ENCODE results near the gene EMB. TPM values are rescaled to one million over a fixed set of nuclear protein-coding genes. Genes with fewer than 3 reads are reported as not detected.
"Not testable (repeated sequence)": the region's sequence is repeated elsewhere in the genome, so short reads cannot be mapped to it uniquely, and the experiment has no call there.

Gene EMB
- total RNA-seq, 2 experiments from 2014 or later = 78.9 to 125 TPM

DNA sequence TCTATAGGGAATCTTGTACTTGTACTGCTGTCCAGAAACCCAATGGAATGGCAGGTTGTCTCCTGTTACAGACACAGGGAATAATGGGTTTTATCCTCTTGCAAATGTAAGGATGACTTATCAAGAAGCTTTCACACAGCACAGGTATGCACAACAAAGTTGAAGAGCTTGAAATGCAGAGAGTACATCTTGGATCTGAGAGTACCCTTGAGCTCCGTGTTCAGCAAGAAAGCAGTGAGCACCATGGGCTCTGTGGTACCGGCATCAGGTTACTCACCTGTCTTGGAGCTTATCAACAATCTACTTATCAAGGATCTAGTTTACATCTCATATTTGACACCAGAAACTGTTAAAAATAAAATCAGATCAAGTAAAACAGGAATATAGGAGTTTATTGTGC, 22.0 kb upstream of the EMB start:
- Histone ChIP-seq H3K9me3 (ENCODE audit: low read length) (no peaks in the 10 kb centered on the region), H3K4me2 (ENCODE audit: low read length) (no peak overlapping the region), H3K79me2 (ENCODE audit: insufficient read depth, low read depth, low read length) (no peaks in the 10 kb centered on the region), H3K4me1 (ENCODE audit: insufficient read depth, low read length, poor library complexity, severe bottlenecking) (peaks cover 8% of the 10 kb centered on the region), H3K36me3 (ENCODE audit: insufficient read depth, low read length) (no peaks in the 10 kb centered on the region), H4K20me1 (ENCODE audit: insufficient read depth, low read length) (no peaks in the 10 kb centered on the region), H3K4me3 (ENCODE audit: low read depth, low read length, poor library complexity, severe bottlenecking) (no peak overlapping the region), H3K9me2 (ENCODE audit: insufficient read depth, low read length) (no peaks in the 10 kb centered on the region), H2AFZ (ENCODE audit: low read length) (no peak overlapping the region), H3K27ac (ENCODE audit: low read depth, low read length, poor library complexity, severe bottlenecking) (no peak overlapping the region)
- POLR2A ChIA-PET = interaction anchor here (0.7 to 1.9 kb wide), 3 partner anchors 17 to 22 kb away, joined by 3 to 8 read pairs (median 5); no protein-coding TSS in a partner anchor
- intact Hi-C loops (cut with micrococcal nuclease; ENCODE audit: unreplicated experiment) = no loop called here
- TF ChIP-seq EZH2phosphoT487 (IDR thresholded peaks at IDR 0.05; ENCODE audit: borderline replicate concordance, low read depth, low read length) = no peak
- TF ChIP-seq, protein P1, sequence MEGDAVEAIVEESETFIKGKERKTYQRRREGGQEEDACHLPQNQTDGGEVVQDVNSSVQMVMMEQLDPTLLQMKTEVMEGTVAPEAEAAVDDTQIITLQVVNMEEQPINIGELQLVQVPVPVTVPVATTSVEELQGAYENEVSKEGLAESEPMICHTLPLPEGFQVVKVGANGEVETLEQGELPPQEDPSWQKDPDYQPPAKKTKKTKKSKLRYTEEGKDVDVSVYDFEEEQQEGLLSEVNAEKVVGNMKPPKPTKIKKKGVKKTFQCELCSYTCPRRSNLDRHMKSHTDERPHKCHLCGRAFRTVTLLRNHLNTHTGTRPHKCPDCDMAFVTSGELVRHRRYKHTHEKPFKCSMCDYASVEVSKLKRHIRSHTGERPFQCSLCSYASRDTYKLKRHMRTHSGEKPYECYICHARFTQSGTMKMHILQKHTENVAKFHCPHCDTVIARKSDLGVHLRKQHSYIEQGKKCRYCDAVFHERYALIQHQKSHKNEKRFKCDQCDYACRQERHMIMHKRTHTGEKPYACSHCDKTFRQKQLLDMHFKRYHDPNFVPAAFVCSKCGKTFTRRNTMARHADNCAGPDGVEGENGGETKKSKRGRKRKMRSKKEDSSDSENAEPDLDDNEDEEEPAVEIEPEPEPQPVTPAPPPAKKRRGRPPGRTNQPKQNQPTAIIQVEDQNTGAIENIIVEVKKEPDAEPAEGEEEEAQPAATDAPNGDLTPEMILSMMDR (conservative IDR thresholded peaks at IDR 0.05; ENCODE audit: low read length) = no peak
- BruUV-seq (replicated peaks) = no TSS peak
- DNase-seq (ENCODE audit: low spot score) = no peak
- CTCF ChIA-PET (ENCODE audit: unreplicated experiment) = interaction anchor here (1.0 kb wide), 1 partner anchor 17 kb away, joined by 3 read pairs; no protein-coding TSS in a partner anchor

DNA sequence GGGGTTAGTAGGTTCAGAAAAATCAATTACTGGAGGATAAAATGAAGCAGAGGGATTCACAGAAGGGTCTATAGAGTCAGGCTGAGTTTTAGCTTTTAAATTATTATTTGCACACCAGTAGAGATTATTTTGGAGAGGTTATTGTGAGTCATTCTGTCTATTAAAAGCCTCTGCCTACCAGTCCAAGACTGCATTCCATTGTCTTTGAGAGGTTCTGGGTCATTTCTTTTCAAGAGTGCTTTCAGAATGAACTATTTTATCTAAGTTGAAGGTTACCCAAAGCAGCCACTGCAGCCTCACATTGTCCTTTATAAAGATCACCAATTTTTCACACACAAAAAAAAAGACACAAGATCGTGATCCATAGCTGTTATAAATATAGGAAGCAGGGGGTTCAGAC, 21.5 kb upstream of the EMB start:
- H3K27ac ChIP-seq (ENCODE audit: low read depth, low read length, poor library complexity, severe bottlenecking); H3K9me2 ChIP-seq (ENCODE audit: insufficient read depth, low read length); H3K36me3 ChIP-seq (ENCODE audit: insufficient read depth, low read length); H4K20me1 ChIP-seq (ENCODE audit: insufficient read depth, low read length); BruUV-seq (replicated peaks); intact Hi-C loops (cut with micrococcal nuclease; ENCODE audit: unreplicated experiment); H3K9me3 ChIP-seq (ENCODE audit: low read length); H3K4me1 ChIP-seq (ENCODE audit: insufficient read depth, low read length, poor library complexity, severe bottlenecking); H3K79me2 ChIP-seq (ENCODE audit: insufficient read depth, low read depth, low read length); DNase-seq (ENCODE audit: low spot score); H3K4me3 ChIP-seq (ENCODE audit: low read depth, low read length, poor library complexity, severe bottlenecking); H3K4me2 ChIP-seq (ENCODE audit: low read length); H2AFZ ChIP-seq (ENCODE audit: low read length): not testable (repeated sequence)
- ChIA-PET CTCF (ENCODE audit: unreplicated experiment) (interaction anchor here (1.0 kb wide), 1 partner anchor 17 kb away, joined by 3 read pairs; no protein-coding TSS in a partner anchor), POLR2A (interaction anchor here (1.1 to 1.9 kb wide), 2 partner anchors 16 to 17 kb away, joined by 5 to 8 read pairs; no protein-coding TSS in a partner anchor)

GRCh38 chr5:50458372-50458771, 17.3 kb upstream of the EMB start:
- DNase-seq (ENCODE audit: low spot score) = peak; percentile 44
- H4K20me1 ChIP-seq (ENCODE audit: insufficient read depth, low read length); intact Hi-C loops (cut with micrococcal nuclease; ENCODE audit: unreplicated experiment); POLR2A ChIA-PET; H3K9me3 ChIP-seq (ENCODE audit: low read length); H3K36me3 ChIP-seq (ENCODE audit: insufficient read depth, low read length); H3K4me2 ChIP-seq (ENCODE audit: low read length); CTCF ChIA-PET (ENCODE audit: unreplicated experiment); H3K9me2 ChIP-seq (ENCODE audit: insufficient read depth, low read length); H2AFZ ChIP-seq (ENCODE audit: low read length); H3K4me1 ChIP-seq (ENCODE audit: insufficient read depth, low read length, poor library complexity, severe bottlenecking); H3K79me2 ChIP-seq (ENCODE audit: insufficient read depth, low read depth, low read length); H3K27ac ChIP-seq (ENCODE audit: low read depth, low read length, poor library complexity, severe bottlenecking); BruUV-seq (replicated peaks); H3K4me3 ChIP-seq (ENCODE audit: low read depth, low read length, poor library complexity, severe bottlenecking): not testable (repeated sequence)

DNA sequence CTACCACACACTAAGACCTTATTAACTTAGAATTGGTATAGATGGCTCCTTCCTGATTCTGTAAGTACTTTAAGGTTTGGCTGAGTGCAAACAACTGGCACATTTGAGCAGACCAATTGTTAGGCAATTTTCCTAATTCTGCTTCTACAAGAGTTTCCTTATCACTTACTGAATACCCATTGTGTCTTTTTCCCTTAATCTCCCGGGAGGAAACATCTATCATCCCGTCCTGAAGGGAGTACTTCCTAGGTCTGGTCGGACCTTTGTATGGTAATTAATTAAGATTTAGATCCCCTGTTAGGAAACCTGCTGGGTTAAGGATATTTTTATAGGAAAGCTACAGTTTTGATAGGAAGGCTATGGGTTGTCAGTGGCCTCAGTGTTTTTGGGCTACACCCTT, 8.2 kb upstream of the EMB start:
- H3K36me3 ChIP-seq (ENCODE audit: insufficient read depth, low read length); H3K4me2 ChIP-seq (ENCODE audit: low read length); DNase-seq (ENCODE audit: low spot score); H3K79me2 ChIP-seq (ENCODE audit: insufficient read depth, low read depth, low read length); POLR2A ChIA-PET; H4K20me1 ChIP-seq (ENCODE audit: insufficient read depth, low read length); H3K9me2 ChIP-seq (ENCODE audit: insufficient read depth, low read length); CTCF ChIA-PET (ENCODE audit: unreplicated experiment); BruUV-seq (replicated peaks); H3K4me3 ChIP-seq (ENCODE audit: low read depth, low read length, poor library complexity, severe bottlenecking); H3K27ac ChIP-seq (ENCODE audit: low read depth, low read length, poor library complexity, severe bottlenecking): not testable (repeated sequence)
- intact Hi-C loops (cut with micrococcal nuclease; ENCODE audit: unreplicated experiment) = loop anchor here (5.0 to 10.0 kb wide), 2 partner anchors 142 to 406 kb away; no protein-coding TSS in a partner anchor
- H2AFZ ChIP-seq (ENCODE audit: low read length) = peak overlapping the region; percentile 15; the same call in 1 of the 2 replicates
- peaks cover 16% of the 10 kb centered on the region; the same call in 1 of the 2 replicates for H3K9me3 ChIP-seq (ENCODE audit: low read length)
- H3K4me1 ChIP-seq (ENCODE audit: insufficient read depth, low read length, poor library complexity, severe bottlenecking) = peaks cover 25% of the 10 kb centered on the region
